GM23338 (cell line): ENCODE measurements around the gene NQO2. TPM values are rescaled to one million over a fixed set of nuclear protein-coding genes. Genes with fewer than 3 reads are reported as not detected.

ENCODE experiments used
- ATAC-seq: fragments of 200-7000 bp; cut with Tn5 transposase; 3 replicates; pipeline ENCODE4 v1.9.1; 2020
- DNase-seq: peaks from one replicate; pipeline ENCODE4 v3.0.0-alpha.2; 2015; ENCODE audit warnings: low spot score
- H2AFZ ChIP-seq: fragments of 200-600 bp; sonication (generic); 2 replicates; pipeline ENCODE4 v1.8.0; 2016; ENCODE audit warnings: antibody characterized with exemption, mild to moderate bottlenecking, moderate library complexity
- H3F3A ChIP-seq: fragments of 200-600 bp; sonication (generic); replicated peaks from 2 replicates; pipeline ENCODE4 v1.8.0; 2017; ENCODE audit warnings: antibody characterized with exemption, mixed run types, low read depth
- H3K27ac ChIP-seq: fragments of 200-600 bp; sonication (generic); 2 replicates; pipeline ENCODE4 v1.6.1; 2016; ENCODE audit warnings: low read depth
- H3K27me3 ChIP-seq: fragments of 200-600 bp; sonication (generic); 2 replicates; pipeline ENCODE4 v1.8.0; 2016; ENCODE audit warnings: mild to moderate bottlenecking, mixed run types, moderate library complexity; ENCODE audit not compliant: insufficient read depth
- H3K36me3 ChIP-seq: fragments of 200-600 bp; sonication (generic); 2 replicates; pipeline ENCODE4 v1.8.0; 2016; ENCODE audit warnings: mild to moderate bottlenecking; ENCODE audit not compliant: insufficient read depth
- H3K4me1 ChIP-seq: fragments of 200-600 bp; sonication (generic); 2 replicates; pipeline ENCODE4 v1.8.0; 2016; ENCODE audit warnings: mild to moderate bottlenecking, moderate library complexity; ENCODE audit not compliant: insufficient read depth
- H3K4me2 ChIP-seq: fragments of 200-600 bp; sonication (generic); 2 replicates; pipeline ENCODE4 v1.7.1; 2017; ENCODE audit warnings: mixed run types
- H3K4me3 ChIP-seq: fragments of 200-600 bp; sonication (generic); 2 replicates; pipeline ENCODE4 v1.6.1; 2016; ENCODE audit warnings: mixed run types
- H3K79me2 ChIP-seq: fragments of 200-600 bp; sonication (generic); replicated peaks from 2 replicates; pipeline ENCODE4 v1.8.0; 2017; ENCODE audit warnings: mild to moderate bottlenecking; ENCODE audit not compliant: insufficient read depth
- H3K9me2 ChIP-seq: fragments of 200-600 bp; sonication (generic); 2 replicates; pipeline ENCODE4 v1.8.0; 2017; ENCODE audit not compliant: insufficient read depth
- H4K20me1 ChIP-seq: fragments of 200-600 bp; sonication (generic); replicated peaks from 2 replicates; pipeline ENCODE4 v1.8.0; 2017; ENCODE audit warnings: mild to moderate bottlenecking; ENCODE audit not compliant: insufficient read depth
- H3K27ac Mint-ChIP-seq: 2 replicates; pipeline ENCODE4 v1.8.0; 2020; ENCODE audit warnings: inconsistent platforms, mild to moderate bottlenecking, moderate library complexity, mixed read lengths
- H3K27me3 Mint-ChIP-seq: 3 replicates; pipeline ENCODE4 v1.8.0; 2022; ENCODE audit warnings: low read depth, mild to moderate bottlenecking, moderate library complexity, mixed read lengths, inconsistent platforms; ENCODE audit not compliant: insufficient read depth, poor library complexity
- H3K36me3 Mint-ChIP-seq: 3 replicates; pipeline ENCODE4 v1.8.0; 2021; ENCODE audit warnings: low read depth, mild to moderate bottlenecking, inconsistent platforms, moderate library complexity, mixed read lengths
- H3K4me1 Mint-ChIP-seq: 3 replicates; pipeline ENCODE4 v1.8.0; 2020; ENCODE audit warnings: mild to moderate bottlenecking, inconsistent platforms, mixed read lengths
- H3K4me3 Mint-ChIP-seq: 3 replicates; pipeline ENCODE4 v1.8.0; 2021; ENCODE audit warnings: moderate library complexity, mild to moderate bottlenecking, inconsistent platforms, mixed read lengths
- H3K9me3 Mint-ChIP-seq: 3 replicates; pipeline ENCODE4 v1.8.0; 2020; ENCODE audit warnings: moderate library complexity, mild to moderate bottlenecking, inconsistent platforms, mixed read lengths
- CREB1 ChIP-seq: fragments of 250-450 bp; sonication (Bioruptor Pico); IDR thresholded peaks from 2 replicates; pipeline ENCODE4 v1.5.0; 2020; ENCODE audit warnings: low read depth, mild to moderate bottlenecking, moderate library complexity
- EZH2 ChIP-seq: fragments of 200-600 bp; sonication (generic); IDR thresholded peaks from one replicate; pipeline ENCODE4 v1.8.0; 2017; ENCODE audit warnings: antibody characterized with exemption, mild to moderate bottlenecking, low read depth; ENCODE audit not compliant: unreplicated experiment
- EZH2phosphoT487 ChIP-seq: fragments of 200-600 bp; sonication (generic); IDR thresholded peaks from one replicate; pipeline ENCODE4 v1.8.1; 2018; ENCODE audit warnings: antibody characterized with exemption; ENCODE audit not compliant: unreplicated experiment
- JUNB ChIP-seq: IDR thresholded peaks from one replicate; pipeline ENCODE4 v1.6.1; 2016; ENCODE audit warnings: antibody characterized with exemption; ENCODE audit not compliant: unreplicated experiment
- NANOG ChIP-seq: IDR thresholded peaks from 2 replicates; pipeline ENCODE4 v1.6.1; 2016; ENCODE audit warnings: antibody characterized with exemption, borderline replicate concordance
- POLR2AphosphoS5 ChIP-seq: IDR thresholded peaks from 2 replicates; pipeline ENCODE4 v1.6.1; 2016; ENCODE audit warnings: antibody characterized with exemption, low read depth
- STAT1 ChIP-seq: IDR thresholded peaks from one replicate; pipeline ENCODE4 v1.6.1; 2016; ENCODE audit warnings: antibody characterized with exemption; ENCODE audit not compliant: unreplicated experiment
- ZNF114 ChIP-seq: fragments of 250-450 bp; sonication (Bioruptor Pico); IDR thresholded peaks from 2 replicates; pipeline ENCODE4 v1.5.0; 2020; ENCODE audit warnings: mild to moderate bottlenecking, moderate library complexity
- ZNF331 ChIP-seq: fragments of 250-450 bp; sonication (Bioruptor Pico); IDR thresholded peaks from 2 replicates; pipeline ENCODE4 v1.5.0; 2020; ENCODE audit warnings: low read depth, mild to moderate bottlenecking, moderate library complexity
- polyA plus RNA-seq: library from polyadenylated mRNA; unstranded; fragments of >200 nt; fragmentation: Nextera tagmentation; extraction: Ambion mirVana; gene quantifications from 2 replicates; pipeline ENCODE4 v1.2.1, GENCODE V29; 2016
- total RNA-seq: library from RNA; depleted of rRNA; stranded (reverse); fragments of >200 nt; shearing (Covaris generic); gene quantifications from 2 replicates; pipeline ENCODE4 v1.2.3, GENCODE V29; 2014
- TF ChIP-seq, protein P1 (sequence below): fragments of 250-450 bp; sonication (Bioruptor Pico); IDR thresholded peaks from 2 replicates; pipeline ENCODE4 v1.5.0; 2020; ENCODE audit warnings: mild to moderate bottlenecking, moderate library complexity
- TF ChIP-seq, protein P2 (sequence below), 2 experiments: fragments of 200-600 bp in 1 of 2; sonication (generic) in 1 of 2; conservative IDR thresholded peaks; 2 replicates each; pipeline versions ENCODE4 v1.5.1 to v1.6.1; 2016 to 2017; ENCODE audit warnings: antibody characterized with exemption in 2 of 2, low read depth in 2 of 2, mild to moderate bottlenecking in 2 of 2, moderate library complexity in 1 of 2
- TF ChIP-seq, protein P3 (sequence below): IDR thresholded peaks from 2 replicates; pipeline ENCODE4 v1.6.1; 2016; ENCODE audit warnings: antibody characterized with exemption

NQO2 gene
- total and polyA plus RNA-seq, 2 experiments from 2014 or later, result 117 to 173 TPM

DNA sequence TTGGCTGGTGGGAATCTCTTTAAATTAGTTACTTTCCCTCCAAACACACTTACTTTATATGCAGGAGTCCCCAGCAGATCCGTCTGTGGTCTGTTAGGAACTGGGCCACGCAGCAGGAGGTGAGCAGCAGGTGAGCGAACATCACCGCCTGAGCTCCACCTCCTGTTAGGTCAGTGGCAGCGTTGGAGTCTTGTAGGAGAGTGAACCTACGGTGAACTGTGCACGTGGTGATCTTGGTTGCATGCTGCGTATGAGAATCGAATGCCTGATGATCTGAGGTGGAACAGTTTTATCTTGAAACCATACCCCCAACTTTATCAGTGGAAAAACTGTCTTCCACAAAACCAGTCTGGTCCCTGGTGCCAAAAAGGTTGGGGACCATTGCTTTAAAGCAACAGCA, 33.3 kb upstream of the NQO2 start:
- Histone ChIP-seq H4K20me1 (no peaks in the 10 kb centered on the region), H3K4me2 (no peak overlapping the region), H2AFZ (no peak overlapping the region), H3K9me2 (no peaks in the 10 kb centered on the region), H3K27me3 (no peaks in the 10 kb centered on the region), H3K27ac (no peak overlapping the region), H3K4me1 (peaks cover 18% of the 10 kb centered on the region), H3K4me3 (no peak overlapping the region), H3K79me2 (no peaks in the 10 kb centered on the region), H3F3A (peaks cover 8% of the 10 kb centered on the region; the same call in 1 of the 2 replicates), H3K36me3 (no peaks in the 10 kb centered on the region)
- Mint-ChIP-seq H3K4me3 (no peak overlapping the region), H3K27me3 (peaks cover 6% of the 10 kb centered on the region), H3K27ac (no peak overlapping the region), H3K36me3 (no peaks in the 10 kb centered on the region), H3K4me1 (peaks cover 20% of the 10 kb centered on the region), H3K9me3 (no peaks in the 10 kb centered on the region)
- DNase-seq (no peak), ATAC-seq (peak; percentile 30)
- TF ChIP-seq, protein P1, sequence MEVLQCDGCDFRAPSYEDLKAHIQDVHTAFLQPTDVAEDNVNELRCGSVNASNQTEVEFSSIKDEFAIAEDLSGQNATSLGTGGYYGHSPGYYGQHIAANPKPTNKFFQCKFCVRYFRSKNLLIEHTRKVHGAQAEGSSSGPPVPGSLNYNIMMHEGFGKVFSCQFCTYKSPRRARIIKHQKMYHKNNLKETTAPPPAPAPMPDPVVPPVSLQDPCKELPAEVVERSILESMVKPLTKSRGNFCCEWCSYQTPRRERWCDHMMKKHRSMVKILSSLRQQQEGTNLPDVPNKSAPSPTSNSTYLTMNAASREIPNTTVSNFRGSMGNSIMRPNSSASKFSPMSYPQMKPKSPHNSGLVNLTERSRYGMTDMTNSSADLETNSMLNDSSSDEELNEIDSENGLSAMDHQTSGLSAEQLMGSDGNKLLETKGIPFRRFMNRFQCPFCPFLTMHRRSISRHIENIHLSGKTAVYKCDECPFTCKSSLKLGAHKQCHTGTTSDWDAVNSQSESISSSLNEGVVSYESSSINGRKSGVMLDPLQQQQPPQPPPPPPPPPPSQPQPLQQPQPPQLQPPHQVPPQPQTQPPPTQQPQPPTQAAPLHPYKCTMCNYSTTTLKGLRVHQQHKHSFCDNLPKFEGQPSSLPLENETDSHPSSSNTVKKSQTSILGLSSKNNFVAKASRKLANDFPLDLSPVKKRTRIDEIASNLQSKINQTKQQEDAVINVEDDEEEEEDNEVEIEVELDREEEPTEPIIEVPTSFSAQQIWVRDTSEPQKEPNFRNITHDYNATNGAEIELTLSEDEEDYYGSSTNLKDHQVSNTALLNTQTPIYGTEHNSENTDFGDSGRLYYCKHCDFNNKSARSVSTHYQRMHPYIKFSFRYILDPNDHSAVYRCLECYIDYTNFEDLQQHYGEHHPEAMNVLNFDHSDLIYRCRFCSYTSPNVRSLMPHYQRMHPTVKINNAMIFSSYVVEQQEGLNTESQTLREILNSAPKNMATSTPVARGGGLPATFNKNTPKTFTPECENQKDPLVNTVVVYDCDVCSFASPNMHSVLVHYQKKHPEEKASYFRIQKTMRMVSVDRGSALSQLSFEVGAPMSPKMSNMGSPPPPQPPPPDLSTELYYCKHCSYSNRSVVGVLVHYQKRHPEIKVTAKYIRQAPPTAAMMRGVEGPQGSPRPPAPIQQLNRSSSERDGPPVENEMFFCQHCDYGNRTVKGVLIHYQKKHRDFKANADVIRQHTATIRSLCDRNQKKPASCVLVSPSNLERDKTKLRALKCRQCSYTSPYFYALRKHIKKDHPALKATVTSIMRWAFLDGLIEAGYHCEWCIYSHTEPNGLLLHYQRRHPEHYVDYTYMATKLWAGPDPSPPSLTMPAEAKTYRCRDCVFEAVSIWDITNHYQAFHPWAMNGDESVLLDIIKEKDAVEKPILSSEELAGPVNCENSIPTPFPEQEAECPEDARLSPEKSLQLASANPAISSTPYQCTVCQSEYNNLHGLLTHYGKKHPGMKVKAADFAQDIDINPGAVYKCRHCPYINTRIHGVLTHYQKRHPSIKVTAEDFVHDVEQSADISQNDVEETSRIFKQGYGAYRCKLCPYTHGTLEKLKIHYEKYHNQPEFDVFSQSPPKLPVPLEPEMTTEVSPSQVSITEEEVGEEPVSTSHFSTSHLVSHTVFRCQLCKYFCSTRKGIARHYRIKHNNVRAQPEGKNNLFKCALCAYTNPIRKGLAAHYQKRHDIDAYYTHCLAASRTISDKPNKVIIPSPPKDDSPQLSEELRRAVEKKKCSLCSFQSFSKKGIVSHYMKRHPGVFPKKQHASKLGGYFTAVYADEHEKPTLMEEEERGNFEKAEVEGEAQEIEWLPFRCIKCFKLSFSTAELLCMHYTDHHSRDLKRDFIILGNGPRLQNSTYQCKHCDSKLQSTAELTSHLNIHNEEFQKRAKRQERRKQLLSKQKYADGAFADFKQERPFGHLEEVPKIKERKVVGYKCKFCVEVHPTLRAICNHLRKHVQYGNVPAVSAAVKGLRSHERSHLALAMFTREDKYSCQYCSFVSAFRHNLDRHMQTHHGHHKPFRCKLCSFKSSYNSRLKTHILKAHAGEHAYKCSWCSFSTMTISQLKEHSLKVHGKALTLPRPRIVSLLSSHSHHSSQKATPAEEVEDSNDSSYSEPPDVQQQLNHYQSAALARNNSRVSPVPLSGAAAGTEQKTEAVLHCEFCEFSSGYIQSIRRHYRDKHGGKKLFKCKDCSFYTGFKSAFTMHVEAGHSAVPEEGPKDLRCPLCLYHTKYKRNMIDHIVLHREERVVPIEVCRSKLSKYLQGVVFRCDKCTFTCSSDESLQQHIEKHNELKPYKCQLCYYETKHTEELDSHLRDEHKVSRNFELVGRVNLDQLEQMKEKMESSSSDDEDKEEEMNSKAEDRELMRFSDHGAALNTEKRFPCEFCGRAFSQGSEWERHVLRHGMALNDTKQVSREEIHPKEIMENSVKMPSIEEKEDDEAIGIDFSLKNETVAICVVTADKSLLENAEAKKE, result no peak
- TF ChIP-seq EZH2phosphoT487 (no peak), CREB1 (CRISPR knock-in tag) (no peak), STAT1 (no peak), POLR2AphosphoS5 (no peak), NANOG (no peak), JUNB (no peak), EZH2 (no peak), ZNF114 (CRISPR knock-in tag) (no peak), ZNF331 (CRISPR knock-in tag) (no peak)
- TF ChIP-seq, protein P2, sequence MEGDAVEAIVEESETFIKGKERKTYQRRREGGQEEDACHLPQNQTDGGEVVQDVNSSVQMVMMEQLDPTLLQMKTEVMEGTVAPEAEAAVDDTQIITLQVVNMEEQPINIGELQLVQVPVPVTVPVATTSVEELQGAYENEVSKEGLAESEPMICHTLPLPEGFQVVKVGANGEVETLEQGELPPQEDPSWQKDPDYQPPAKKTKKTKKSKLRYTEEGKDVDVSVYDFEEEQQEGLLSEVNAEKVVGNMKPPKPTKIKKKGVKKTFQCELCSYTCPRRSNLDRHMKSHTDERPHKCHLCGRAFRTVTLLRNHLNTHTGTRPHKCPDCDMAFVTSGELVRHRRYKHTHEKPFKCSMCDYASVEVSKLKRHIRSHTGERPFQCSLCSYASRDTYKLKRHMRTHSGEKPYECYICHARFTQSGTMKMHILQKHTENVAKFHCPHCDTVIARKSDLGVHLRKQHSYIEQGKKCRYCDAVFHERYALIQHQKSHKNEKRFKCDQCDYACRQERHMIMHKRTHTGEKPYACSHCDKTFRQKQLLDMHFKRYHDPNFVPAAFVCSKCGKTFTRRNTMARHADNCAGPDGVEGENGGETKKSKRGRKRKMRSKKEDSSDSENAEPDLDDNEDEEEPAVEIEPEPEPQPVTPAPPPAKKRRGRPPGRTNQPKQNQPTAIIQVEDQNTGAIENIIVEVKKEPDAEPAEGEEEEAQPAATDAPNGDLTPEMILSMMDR (conservative IDR thresholded peaks at IDR 0.05; ENCODE audit: low read depth in 2 of 2), result no peak; a peak in 1 of 4 replicates
- TF ChIP-seq, protein P3, sequence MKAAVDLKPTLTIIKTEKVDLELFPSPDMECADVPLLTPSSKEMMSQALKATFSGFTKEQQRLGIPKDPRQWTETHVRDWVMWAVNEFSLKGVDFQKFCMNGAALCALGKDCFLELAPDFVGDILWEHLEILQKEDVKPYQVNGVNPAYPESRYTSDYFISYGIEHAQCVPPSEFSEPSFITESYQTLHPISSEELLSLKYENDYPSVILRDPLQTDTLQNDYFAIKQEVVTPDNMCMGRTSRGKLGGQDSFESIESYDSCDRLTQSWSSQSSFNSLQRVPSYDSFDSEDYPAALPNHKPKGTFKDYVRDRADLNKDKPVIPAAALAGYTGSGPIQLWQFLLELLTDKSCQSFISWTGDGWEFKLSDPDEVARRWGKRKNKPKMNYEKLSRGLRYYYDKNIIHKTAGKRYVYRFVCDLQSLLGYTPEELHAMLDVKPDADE, result no peak
